H9 (cell line): ENCODE results near the gene PCDH9. TPM values are rescaled to one million over a fixed set of nuclear protein-coding genes. Genes with fewer than 3 reads are reported as not detected.

ENCODE experiments used
- DNase-seq: peaks from one replicate; pipeline ENCODE4 v3.0.0-alpha.2; 2017
- H2AFZ ChIP-seq: one replicate; pipeline ENCODE4 v1.6.1; 2013; ENCODE audit warnings: mild to moderate bottlenecking, low read length, control low read depth, moderate library complexity
- H2AK5ac ChIP-seq: 2 replicates; pipeline ENCODE4 v1.6.1; 2013; ENCODE audit warnings: low read length, control low read depth, mixed read lengths; ENCODE audit not compliant: insufficient read length
- H2BK120ac ChIP-seq: one replicate; pipeline ENCODE4 v1.6.1; 2013; ENCODE audit warnings: low read depth, mild to moderate bottlenecking, low read length, control low read depth, inconsistent platforms; ENCODE audit not compliant: poor library complexity, severe bottlenecking
- H2BK12ac ChIP-seq: 2 replicates; pipeline ENCODE4 v1.6.1; 2013; ENCODE audit warnings: low read length, control low read depth, mixed read lengths, low read depth; ENCODE audit not compliant: insufficient read length
- H2BK15ac ChIP-seq: 2 replicates; pipeline ENCODE4 v1.6.1; 2013; ENCODE audit warnings: low read depth, low read length, control low read depth
- H2BK20ac ChIP-seq: one replicate; pipeline ENCODE4 v1.6.1; 2013; ENCODE audit warnings: low read depth, mild to moderate bottlenecking, low read length, control low read depth, inconsistent platforms; ENCODE audit not compliant: poor library complexity, severe bottlenecking
- H2BK5ac ChIP-seq: 2 replicates; pipeline ENCODE4 v1.6.1; 2013; ENCODE audit warnings: low read length, control low read depth, mixed read lengths; ENCODE audit not compliant: insufficient read length
- H3K14ac ChIP-seq: 2 replicates; pipeline ENCODE4 v1.6.1; 2013; ENCODE audit warnings: low read length, control low read depth; ENCODE audit not compliant: insufficient read depth
- H3K18ac ChIP-seq: 2 replicates; pipeline ENCODE4 v1.6.1; 2013; ENCODE audit warnings: low read depth, mild to moderate bottlenecking, mixed read lengths, low read length, control low read depth; ENCODE audit not compliant: insufficient read length
- H3K23ac ChIP-seq: 2 replicates; pipeline ENCODE4 v1.6.1; 2013; ENCODE audit warnings: low read length, control low read depth, mixed read lengths, low read depth; ENCODE audit not compliant: insufficient read length
- H3K23me2 ChIP-seq: 2 replicates; pipeline ENCODE4 v1.6.1; 2013; ENCODE audit warnings: low read depth, mild to moderate bottlenecking, mixed read lengths, low read length, control low read depth; ENCODE audit not compliant: insufficient read length, poor library complexity, severe bottlenecking
- H3K27ac ChIP-seq: 2 replicates; pipeline ENCODE4 v1.5.1; 2013; ENCODE audit warnings: low read length, control low read depth, mixed read lengths, low read depth; ENCODE audit not compliant: insufficient read length
- H3K27me3 ChIP-seq: 2 replicates; pipeline ENCODE4 v1.6.1; 2013; ENCODE audit warnings: low read length, control low read depth, inconsistent platforms; ENCODE audit not compliant: insufficient read depth
- H3K4ac ChIP-seq: 2 replicates; pipeline ENCODE4 v1.6.1; 2013; ENCODE audit warnings: low read depth, mild to moderate bottlenecking, control low read depth, inconsistent platforms, low read length, moderate library complexity
- H3K4me1 ChIP-seq: 2 replicates; pipeline ENCODE4 v1.6.1; 2013; ENCODE audit warnings: low read length, control low read depth, inconsistent platforms; ENCODE audit not compliant: insufficient read depth
- H3K4me2 ChIP-seq: 2 replicates; pipeline ENCODE4 v1.6.1; 2013; ENCODE audit warnings: low read length, control low read depth, mixed read lengths; ENCODE audit not compliant: insufficient read length, insufficient read depth
- H3K56ac ChIP-seq: 2 replicates; pipeline ENCODE4 v1.6.1; 2013; ENCODE audit warnings: low read depth, mild to moderate bottlenecking, mixed read lengths, low read length, control low read depth; ENCODE audit not compliant: insufficient read length
- H3K79me1 ChIP-seq: 2 replicates; pipeline ENCODE4 v1.6.1; 2013; ENCODE audit warnings: low read depth, mild to moderate bottlenecking, moderate library complexity, low read length, control low read depth, inconsistent platforms; ENCODE audit not compliant: insufficient read depth, poor library complexity, severe bottlenecking
- H3K79me2 ChIP-seq: 2 replicates; pipeline ENCODE4 v1.6.1; 2013; ENCODE audit warnings: low read length, control low read depth, inconsistent platforms; ENCODE audit not compliant: insufficient read depth
- H3K9ac ChIP-seq: 2 replicates; pipeline ENCODE4 v1.6.1; 2013; ENCODE audit warnings: low read length, control low read depth, mixed read lengths; ENCODE audit not compliant: insufficient read length; ENCODE audit errors: extremely low read depth
- H3K9me3 ChIP-seq: one replicate; pipeline ENCODE4 v1.6.1; 2013; ENCODE audit warnings: low read depth, low read length, inconsistent platforms; ENCODE audit not compliant: control insufficient read depth
- H3T11ph ChIP-seq: one replicate; pipeline ENCODE4 v1.6.1; 2013; ENCODE audit warnings: mild to moderate bottlenecking, low read length, control low read depth, inconsistent platforms
- H4K20me1 ChIP-seq: one replicate; pipeline ENCODE4 v1.6.1; 2013; ENCODE audit not compliant: control insufficient read depth, insufficient read length, insufficient read depth
- H4K5ac ChIP-seq: 2 replicates; pipeline ENCODE4 v1.6.1; 2013; ENCODE audit warnings: low read depth, mild to moderate bottlenecking, mixed read lengths, low read length, control low read depth; ENCODE audit not compliant: insufficient read length
- H4K8ac ChIP-seq: replicated peaks from 2 replicates; pipeline ENCODE4 v1.6.1; 2013; ENCODE audit warnings: low read length, control low read depth, mixed read lengths, low read depth; ENCODE audit not compliant: insufficient read length
- H4K91ac ChIP-seq: 2 replicates; pipeline ENCODE4 v1.6.1; 2013; ENCODE audit warnings: low read depth, mild to moderate bottlenecking, moderate library complexity, mixed read lengths, low read length, control low read depth; ENCODE audit not compliant: insufficient read length
- H3K27ac Mint-ChIP-seq, 3 experiments: 2 replicates in 2 of 3; 3 replicates in 1 of 3; pipeline ENCODE4 v1.8.0; 2020 to 2021; ENCODE audit warnings: mixed read lengths in 3 of 3, mild to moderate bottlenecking in 1 of 3, moderate library complexity in 1 of 3
- H3K27me3 Mint-ChIP-seq: 2 replicates; pipeline ENCODE4 v1.8.0; 2021; ENCODE audit warnings: low read depth, mild to moderate bottlenecking, moderate library complexity, mixed read lengths
- H3K36me3 Mint-ChIP-seq, 3 experiments: 2 replicates in 2 of 3; 3 replicates in 1 of 3; pipeline ENCODE4 v1.8.0; 2020 to 2021; ENCODE audit warnings: low read depth in 3 of 3, mixed read lengths in 3 of 3; ENCODE audit not compliant: insufficient read depth in 1 of 3
- H3K4me1 Mint-ChIP-seq, 2 experiments: 2 replicates each; pipeline ENCODE4 v1.8.0; 2020; ENCODE audit warnings: mixed read lengths in 2 of 2
- H3K4me3 Mint-ChIP-seq, 2 experiments: 2 replicates in 1 of 2; 3 replicates in 1 of 2; pipeline ENCODE4 v1.8.0; 2020 to 2021; ENCODE audit warnings: mild to moderate bottlenecking in 2 of 2, mixed read lengths in 2 of 2, moderate library complexity in 1 of 2
- H3K9me3 Mint-ChIP-seq, 2 experiments: 2 replicates in 1 of 2; 3 replicates in 1 of 2; pipeline ENCODE4 v1.8.0; 2020; ENCODE audit warnings: mild to moderate bottlenecking in 2 of 2, mixed read lengths in 2 of 2, moderate library complexity in 1 of 2
- WGBS: extraction: QIAGEN DNeasy Blood & Tissue Kit; methylation state at CpG from one replicate; pipeline ENCODE4 v1.1.7; 2013; ENCODE audit warnings: missing lambda C conversion rate, low lambda C conversion rate, mixed read lengths; ENCODE audit not compliant: insufficient read length; ENCODE audit errors: extremely low coverage; 5-methylcytosine and 5-hydroxymethylcytosine counted together
- total RNA-seq: library from RNA; stranded (reverse); gene quantifications from 2 replicates; pipeline ENCODE4 v1.2.1, GENCODE V29; 2021
- TF ChIP-seq, protein P1 (sequence below): fragments of 200-600 bp; sonication (generic); conservative IDR thresholded peaks from 3 replicates; pipeline ENCODE4 v1.8.0; 2021; ENCODE audit warnings: antibody characterized with exemption, mild to moderate bottlenecking

The PCDH9 gene
- total RNA-seq, 1 experiment from 2014 or later: 0.11 TPM

DNA sequence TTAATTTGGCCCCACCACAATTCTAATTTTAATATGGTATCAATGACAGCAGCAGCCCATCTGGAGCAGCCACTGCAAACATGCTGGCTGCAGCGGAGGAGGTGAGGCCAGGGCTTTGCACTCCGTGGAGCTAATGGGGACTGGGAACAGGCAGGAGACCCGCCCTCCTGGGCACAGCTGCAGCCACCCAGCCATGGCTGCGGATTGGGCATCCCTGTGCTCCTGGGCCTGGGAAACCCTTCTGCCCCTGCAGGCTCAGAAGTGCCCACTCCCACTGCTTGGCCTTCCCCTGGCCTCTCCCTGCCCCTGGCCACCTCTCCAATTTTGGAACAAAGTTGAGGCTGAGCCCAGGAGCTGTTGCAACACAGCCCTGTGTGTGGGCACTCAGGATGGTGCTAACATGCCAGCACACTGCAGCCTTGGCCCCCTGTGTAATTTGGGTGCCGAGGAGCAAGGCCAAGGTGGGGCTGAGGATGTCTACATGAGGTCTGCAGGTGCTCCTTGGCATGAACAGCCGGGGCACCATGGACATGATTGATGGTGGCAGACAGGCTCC lies 123.6 kb downstream of the PCDH9 start:
- no peak overlapping the region for H2BK15ac ChIP-seq
- no peaks in the 10 kb centered on the region for H3K79me1 ChIP-seq
- no peaks in the 10 kb centered on the region for H3K23me2 ChIP-seq
- H3K4me3 Mint-ChIP-seq: no peak overlapping the region
- no peak overlapping the region for H3K18ac ChIP-seq
- TF ChIP-seq, protein P1, sequence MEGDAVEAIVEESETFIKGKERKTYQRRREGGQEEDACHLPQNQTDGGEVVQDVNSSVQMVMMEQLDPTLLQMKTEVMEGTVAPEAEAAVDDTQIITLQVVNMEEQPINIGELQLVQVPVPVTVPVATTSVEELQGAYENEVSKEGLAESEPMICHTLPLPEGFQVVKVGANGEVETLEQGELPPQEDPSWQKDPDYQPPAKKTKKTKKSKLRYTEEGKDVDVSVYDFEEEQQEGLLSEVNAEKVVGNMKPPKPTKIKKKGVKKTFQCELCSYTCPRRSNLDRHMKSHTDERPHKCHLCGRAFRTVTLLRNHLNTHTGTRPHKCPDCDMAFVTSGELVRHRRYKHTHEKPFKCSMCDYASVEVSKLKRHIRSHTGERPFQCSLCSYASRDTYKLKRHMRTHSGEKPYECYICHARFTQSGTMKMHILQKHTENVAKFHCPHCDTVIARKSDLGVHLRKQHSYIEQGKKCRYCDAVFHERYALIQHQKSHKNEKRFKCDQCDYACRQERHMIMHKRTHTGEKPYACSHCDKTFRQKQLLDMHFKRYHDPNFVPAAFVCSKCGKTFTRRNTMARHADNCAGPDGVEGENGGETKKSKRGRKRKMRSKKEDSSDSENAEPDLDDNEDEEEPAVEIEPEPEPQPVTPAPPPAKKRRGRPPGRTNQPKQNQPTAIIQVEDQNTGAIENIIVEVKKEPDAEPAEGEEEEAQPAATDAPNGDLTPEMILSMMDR: no peak
- H3K27me3 Mint-ChIP-seq: no peaks in the 10 kb centered on the region
- H4K8ac ChIP-seq: no peak overlapping the region
- no peaks in the 10 kb centered on the region for H3K79me2 ChIP-seq
- H3K9ac ChIP-seq: no peak overlapping the region
- H4K91ac ChIP-seq: no peak overlapping the region
- H2BK5ac ChIP-seq: no peak overlapping the region
- WGBS: no CpG with 5 or more reads among the region's 6 CpGs
- H3K4me1 Mint-ChIP-seq: no peaks in the 10 kb centered on the region
- H4K20me1 ChIP-seq: no peaks in the 10 kb centered on the region
- H2BK120ac ChIP-seq: no peak overlapping the region
- no peak overlapping the region for H3K4ac ChIP-seq
- peaks cover 5 to 6% of the 10 kb centered on the region in 2 experiments; a peak in 4 of 5 replicates for H3K9me3 Mint-ChIP-seq
- H3K56ac ChIP-seq: no peak overlapping the region
- no peak overlapping the region for H3T11ph ChIP-seq
- no peak overlapping the region for H3K4me2 ChIP-seq
- no peak overlapping the region for H3K27ac Mint-ChIP-seq
- no peak overlapping the region for H2BK12ac ChIP-seq
- H3K14ac ChIP-seq: no peak overlapping the region
- no peak overlapping the region for H2AK5ac ChIP-seq
- no peak overlapping the region for H2AFZ ChIP-seq
- no peaks in the 10 kb centered on the region for H3K4me1 ChIP-seq
- H3K27ac ChIP-seq: no peak overlapping the region
- DNase-seq: no peak
- H3K36me3 Mint-ChIP-seq: peaks cover 0 to 5% (median 0%) of the 10 kb centered on the region in 3 experiments; a peak in 5 of 7 replicates
- H3K27me3 ChIP-seq: no peaks in the 10 kb centered on the region
- no peak overlapping the region for H2BK20ac ChIP-seq
- no peaks in the 10 kb centered on the region for H3K9me3 ChIP-seq
- H3K23ac ChIP-seq: no peak overlapping the region
- H4K5ac ChIP-seq: no peak overlapping the region
